Right lobe of liver (tissue), 6 donors: ENCODE measurements around the gene CPSF3. TPM values are rescaled to one million over a fixed set of nuclear protein-coding genes. Genes with fewer than 3 reads are reported as not detected.

Experiments
- ATAC-seq, 4 donors: fragments of 200-7000 bp; cut with Tn5 transposase; one replicate each; pipeline ENCODE4 v1.9.1; 2020; ENCODE audit warnings: mild to moderate bottlenecking in 4 of 4, moderate library complexity in 4 of 4
- DNase-seq, 3 donors: peaks; one replicate each; pipeline ENCODE4 v3.0.0-alpha.2; 2020
- H3K27ac ChIP-seq, 3 donors: fragments of 200-600 bp; one replicate each; pipeline ENCODE4 v1.8.0; 2022
- H3K27me3 ChIP-seq, 2 donors: fragments of 200-600 bp; one replicate each; pipeline ENCODE4 v1.8.0; 2022
- H3K36me3 ChIP-seq, 4 donors: fragments of 200-600 bp; sonication (generic) in 1 of 4; one replicate each; pipeline versions ENCODE4 v1.5.1 to v1.8.0; 2017 to 2022; ENCODE audit warnings: control low read depth in 1 of 4
- H3K4me1 ChIP-seq, 4 donors: fragments of 200-600 bp; sonication (generic) in 1 of 4; one replicate each; pipeline versions ENCODE4 v1.5.1 to v1.8.0; 2017 to 2022; ENCODE audit warnings: control low read depth in 1 of 4
- H3K4me3 ChIP-seq, 3 donors: fragments of 200-600 bp; one replicate each; pipeline ENCODE4 v1.8.0; 2022
- H3K9me3 ChIP-seq, 4 donors: fragments of 200-600 bp; sonication (generic) in 1 of 4; one replicate each; pipeline versions ENCODE4 v1.5.1 to v1.8.0; 2017 to 2022; ENCODE audit warnings: control low read depth in 1 of 4
- POLR2A ChIP-seq: fragments of 450-650 bp; IDR thresholded peaks from one replicate; pipeline ENCODE4 v1.6.1; 2017; ENCODE audit warnings: antibody characterized with exemption, mild to moderate bottlenecking
- WGBS: methylation state at CpG from one replicate; pipeline ENCODE4 v1.1.6; 2018; ENCODE audit warnings: low coverage, low lambda C conversion rate; ENCODE audit not compliant: insufficient coverage; ENCODE audit errors: missing lambda C conversion rate; 5-methylcytosine and 5-hydroxymethylcytosine counted together
- intact Hi-C, 2 donors: fragments of 100-400 bp; cut with DNase I; formaldehyde crosslinking; loops; one replicate each; pipeline versions ENCODE4 v1.11.2 to v1.14.1; 2022
- total RNA-seq, 6 experiments: library from RNA; depleted of rRNA in 2 of 6; stranded (reverse); fragments of >200 nt in 2 of 6; fragmentation: NEBNext Ultra II Directional in 3 of 6; extraction: Animal tissue kit (Norgen Biotek cat#: 25700) in 3 of 6; gene quantifications; one replicate each; pipeline versions ENCODE4 v1.1.0 to v1.2.4, GENCODE V29; 2016 to 2023
- TF ChIP-seq, protein P1 (sequence below), 4 donors: fragments of 200-600 bp in 3 of 4; fragments of 450-650 bp in 1 of 4; IDR thresholded peaks; one replicate each; pipeline versions ENCODE4 v1.5.1 to v1.8.0; 2016 to 2022; ENCODE audit warnings: antibody characterized with exemption in 4 of 4, mild to moderate bottlenecking in 2 of 4
- donor health status: DM: no; HTN: yes; CAD: no.
- donor health status: DM: no; HTN: no; CAD: no.
- donor health status: DM: no; HTN: no; CAD: no.
- donor health status: DM: no; HTN: yes; CAD: no.
- donor health status: DM: no; HTN: yes; CAD: no.

The CPSF3 gene
- total RNA-seq, 6 experiments from 2014 or later: 10.6 to 21.2 (median 11.7) TPM

DNA sequence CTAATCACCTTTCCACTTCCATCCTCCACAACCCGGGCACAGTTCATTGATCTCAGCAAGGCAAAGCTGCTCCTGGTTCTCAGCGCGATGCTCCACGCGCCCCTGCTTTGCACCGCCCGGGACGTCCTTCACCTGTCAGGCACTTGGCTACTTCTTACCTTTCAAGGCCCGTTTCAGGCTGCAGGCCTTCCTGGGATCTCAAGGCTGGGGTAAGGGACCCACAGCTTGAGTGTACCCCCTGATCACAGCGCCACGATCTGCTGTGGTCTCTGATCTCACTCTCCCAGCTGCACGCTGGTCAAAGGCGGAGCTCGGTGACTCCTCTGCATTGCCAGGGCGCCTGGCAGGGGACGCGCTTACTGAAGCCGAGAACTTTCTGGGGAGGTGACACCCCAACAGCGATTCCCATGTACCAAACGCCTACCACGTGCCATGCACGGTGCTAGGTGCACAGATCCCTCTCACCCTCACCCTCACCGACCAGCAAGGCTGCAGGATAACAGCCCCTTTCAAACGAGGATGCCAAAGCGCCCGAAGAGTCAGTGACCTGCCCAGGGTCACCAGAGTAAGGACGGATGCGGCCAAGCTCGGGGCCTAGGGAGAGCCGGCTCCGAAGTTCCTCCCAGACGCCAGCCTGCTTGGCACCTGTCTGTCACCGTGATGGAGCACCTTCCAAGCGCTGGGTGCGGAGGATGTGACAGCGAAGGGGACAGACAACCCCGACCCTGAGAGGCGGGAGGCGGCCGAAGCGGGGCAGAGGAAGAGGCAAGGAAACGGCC, 944 bp upstream of the CPSF3 start:
- Histone ChIP-seq H3K27me3 (no peaks in the 10 kb centered on the region), H3K9me3 (no peaks in the 10 kb centered on the region), H3K36me3 (no peaks in the 10 kb centered on the region), H3K4me3 (peak overlapping the region; percentile 91 to 97 (median 92)), H3K27ac (peak overlapping the region; percentile 69 to 84 (median 73)), H3K4me1 (peaks cover 0 to 9% (median 2%) of the 10 kb centered on the region in 4 donors)
- intact Hi-C loops: no loop called here
- DNase-seq (peak; percentile 55 to 73 (median 59)), ATAC-seq (peak; percentile 38 to 49 (median 40))
- WGBS: 8% methylated on average over 26 of the region's 42 CpGs
- TF ChIP-seq, protein P1, sequence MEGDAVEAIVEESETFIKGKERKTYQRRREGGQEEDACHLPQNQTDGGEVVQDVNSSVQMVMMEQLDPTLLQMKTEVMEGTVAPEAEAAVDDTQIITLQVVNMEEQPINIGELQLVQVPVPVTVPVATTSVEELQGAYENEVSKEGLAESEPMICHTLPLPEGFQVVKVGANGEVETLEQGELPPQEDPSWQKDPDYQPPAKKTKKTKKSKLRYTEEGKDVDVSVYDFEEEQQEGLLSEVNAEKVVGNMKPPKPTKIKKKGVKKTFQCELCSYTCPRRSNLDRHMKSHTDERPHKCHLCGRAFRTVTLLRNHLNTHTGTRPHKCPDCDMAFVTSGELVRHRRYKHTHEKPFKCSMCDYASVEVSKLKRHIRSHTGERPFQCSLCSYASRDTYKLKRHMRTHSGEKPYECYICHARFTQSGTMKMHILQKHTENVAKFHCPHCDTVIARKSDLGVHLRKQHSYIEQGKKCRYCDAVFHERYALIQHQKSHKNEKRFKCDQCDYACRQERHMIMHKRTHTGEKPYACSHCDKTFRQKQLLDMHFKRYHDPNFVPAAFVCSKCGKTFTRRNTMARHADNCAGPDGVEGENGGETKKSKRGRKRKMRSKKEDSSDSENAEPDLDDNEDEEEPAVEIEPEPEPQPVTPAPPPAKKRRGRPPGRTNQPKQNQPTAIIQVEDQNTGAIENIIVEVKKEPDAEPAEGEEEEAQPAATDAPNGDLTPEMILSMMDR (IDR thresholded peaks at IDR 0.05): no peak
- TF ChIP-seq POLR2A: no peak

DNA sequence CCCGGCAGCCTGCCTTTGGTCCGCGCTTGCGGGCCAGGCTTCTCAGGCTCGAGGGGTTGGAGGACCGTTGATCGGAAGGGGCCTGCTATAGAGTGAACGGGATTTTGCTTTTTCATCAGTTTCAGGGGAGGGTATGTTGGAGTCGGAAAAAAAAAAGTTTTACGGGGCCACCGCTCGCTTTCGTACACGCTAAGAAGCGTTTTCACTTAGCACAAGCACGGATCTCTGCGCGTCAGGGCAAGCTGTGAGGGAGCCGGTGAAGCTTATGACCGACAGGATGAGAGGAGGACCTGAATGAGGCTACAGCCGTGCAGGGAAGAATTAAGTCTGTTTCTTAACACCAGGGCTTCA, 443 bp downstream of the CPSF3 start:
- DNase-seq: no peak
- TF ChIP-seq, protein P1 (IDR thresholded peaks at IDR 0.05): no peak
- no peak for TF ChIP-seq POLR2A
- Histone ChIP-seq H3K27me3 (no peaks in the 10 kb centered on the region), H3K27ac (peak overlapping the region; percentile 69 to 84 (median 73)), H3K4me3 (peak overlapping the region; percentile 91 to 97 (median 92)), H3K36me3 (peaks cover 0 to under 1% (median 0%) of the 10 kb centered on the region in 4 donors), H3K9me3 (no peaks in the 10 kb centered on the region), H3K4me1 (peaks cover 0 to 9% (median 2%) of the 10 kb centered on the region in 4 donors)
- peak in 3 of 4 donors; percentile 1 to 6 (median 3) for ATAC-seq
- 0% methylated on average over 21 of the region's 21 CpGs for WGBS
- intact Hi-C loops: no loop called here

DNA sequence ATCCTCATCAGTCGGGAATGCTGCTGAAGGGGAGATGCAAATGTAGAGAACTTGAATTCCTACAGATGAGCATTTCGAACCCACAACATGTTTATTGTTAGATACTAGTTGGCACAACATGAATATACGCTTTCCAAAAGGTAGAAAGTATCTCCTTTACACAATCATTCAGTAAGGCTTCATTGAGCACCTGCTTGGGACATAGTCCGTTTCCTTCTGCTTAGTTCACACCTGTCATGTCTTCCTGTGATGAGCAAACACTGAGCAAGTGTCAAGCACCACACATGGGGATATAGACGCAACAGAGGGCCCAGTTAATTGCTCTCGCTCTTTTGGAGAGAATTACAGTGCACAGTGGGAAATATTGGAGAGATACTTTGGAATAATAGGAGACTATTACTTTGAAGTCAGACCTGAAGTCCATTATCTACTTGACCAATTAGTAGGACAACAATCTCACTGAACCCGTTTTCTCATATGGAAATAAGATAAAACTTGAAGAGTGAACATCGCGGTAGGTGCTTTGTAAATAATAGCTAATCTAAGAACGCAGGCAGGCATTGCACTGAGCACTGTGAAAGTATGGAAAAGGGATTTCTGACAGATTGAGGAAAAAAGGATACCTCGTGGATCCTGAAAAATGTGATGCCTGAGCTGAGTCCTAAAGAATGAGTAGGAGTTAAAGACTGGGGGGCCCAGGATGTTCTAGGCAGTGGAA, 1.2 kb downstream of the CPSF3 start:
- H3K9me3 ChIP-seq: no peaks in the 10 kb centered on the region
- H3K27me3 ChIP-seq: no peaks in the 10 kb centered on the region
- H3K4me1 ChIP-seq: peaks cover 0 to 9% (median 2%) of the 10 kb centered on the region in 4 donors
- peak overlapping the region in 2 of 3 donors; percentile 91 to 97 for H3K4me3 ChIP-seq
- ATAC-seq (no peak), DNase-seq (no peak)
- intact Hi-C loops: no loop called here
- 65% methylated on average over 11 of the region's 11 CpGs for WGBS
- no peak overlapping the region for H3K27ac ChIP-seq
- H3K36me3 ChIP-seq: peaks cover 0 to 4% (median 0%) of the 10 kb centered on the region in 4 donors
- TF ChIP-seq, protein P1 (IDR thresholded peaks at IDR 0.05): no peak
- TF ChIP-seq POLR2A: no peak

DNA sequence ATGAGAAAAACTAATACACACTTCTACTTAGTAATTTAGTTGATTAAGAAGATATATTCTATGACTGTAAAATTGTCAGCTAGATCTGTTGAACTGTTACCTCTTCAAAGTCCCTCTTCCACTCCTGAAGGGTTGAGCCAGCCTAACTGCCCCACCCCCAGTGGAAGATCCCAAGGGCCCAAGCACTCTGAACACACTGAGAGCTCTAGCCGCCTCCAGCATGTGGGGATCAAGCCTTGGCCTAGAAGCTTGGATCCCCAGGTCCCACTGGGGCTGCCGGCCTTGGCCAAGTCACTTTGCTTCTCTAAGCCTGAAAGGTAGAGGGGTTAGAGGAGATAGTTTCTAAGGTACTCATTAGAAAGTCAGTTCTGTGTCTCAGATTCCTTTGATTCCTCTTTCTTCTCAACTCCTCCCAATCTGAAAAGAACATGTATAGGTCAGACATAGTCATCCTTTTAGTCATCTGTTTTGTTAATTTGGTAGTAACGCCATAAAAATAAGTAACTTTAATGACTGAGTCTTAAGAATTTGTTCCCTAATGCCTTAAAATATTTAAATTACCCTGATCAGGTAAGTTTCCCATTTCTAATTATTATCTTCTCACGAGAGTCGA, 5.6 kb downstream of the CPSF3 start:
- Histone ChIP-seq H3K36me3 (peaks cover 0 to 47% (median 6%) of the 10 kb centered on the region in 4 donors), H3K4me1 (peaks cover 0 to 7% (median 0%) of the 10 kb centered on the region in 4 donors), H3K4me3 (no peak overlapping the region), H3K9me3 (no peaks in the 10 kb centered on the region), H3K27me3 (no peaks in the 10 kb centered on the region), H3K27ac (no peak overlapping the region)
- WGBS: 75% methylated on average over 5 of the region's 5 CpGs
- DNase-seq (no peak), ATAC-seq (no peak)
- intact Hi-C loops: no loop called here
- TF ChIP-seq POLR2A: no peak
- TF ChIP-seq, protein P1 (IDR thresholded peaks at IDR 0.05): no peak
